Immature natural killer cell (primary cell): ENCODE data around the gene NRXN3. TPM values are rescaled to one million over a fixed set of nuclear protein-coding genes. Genes with fewer than 3 reads are reported as not detected.

ENCODE experiments used
- DNase-seq, 3 donors: peaks; one replicate each; pipeline ENCODE4 v3.0.0; 2022; ENCODE audit warnings: mixed read lengths in 1 of 3
- H3K27ac Mint-ChIP-seq, 6 donors: one replicate each; pipeline ENCODE4 v1.8.0; 2020; ENCODE audit warnings: mixed read lengths in 6 of 6, mild to moderate bottlenecking in 5 of 6, inconsistent platforms in 4 of 6, moderate library complexity in 3 of 6
- H3K27me3 Mint-ChIP-seq, 3 donors: one replicate each; pipeline ENCODE4 v1.8.0; 2020 to 2021; ENCODE audit warnings: low read depth in 3 of 3, mild to moderate bottlenecking in 3 of 3, mixed read lengths in 3 of 3, moderate library complexity in 3 of 3, inconsistent platforms in 1 of 3
- H3K36me3 Mint-ChIP-seq, 3 donors: one replicate each; pipeline ENCODE4 v1.8.0; 2020; ENCODE audit warnings: mixed read lengths in 3 of 3, inconsistent platforms in 2 of 3, mild to moderate bottlenecking in 2 of 3
- H3K4me1 Mint-ChIP-seq, 2 donors: one replicate each; pipeline ENCODE4 v1.8.0; 2020; ENCODE audit warnings: inconsistent platforms in 2 of 2, mild to moderate bottlenecking in 2 of 2, mixed read lengths in 2 of 2, moderate library complexity in 1 of 2
- H3K4me3 Mint-ChIP-seq, 5 donors: one replicate each; pipeline ENCODE4 v1.8.0; 2020; ENCODE audit warnings: mild to moderate bottlenecking in 5 of 5, mixed read lengths in 5 of 5, inconsistent platforms in 3 of 5, moderate library complexity in 3 of 5
- H3K9me3 Mint-ChIP-seq, 6 donors: one replicate each; pipeline ENCODE4 v1.8.0; 2020; ENCODE audit warnings: mild to moderate bottlenecking in 6 of 6, mixed read lengths in 6 of 6, inconsistent platforms in 4 of 6, moderate library complexity in 3 of 6
- polyA plus RNA-seq, 3 donors: library from polyadenylated mRNA; unstranded; fragments of 300-500 nt; fragmentation: Illumina TruSeq; gene quantifications; one replicate each; pipeline ENCODE4 v1.2.3, GENCODE V29; 2021

Gene NRXN3
- polyA plus RNA-seq, 3 donors from 2014 or later, result not detected

DNA sequence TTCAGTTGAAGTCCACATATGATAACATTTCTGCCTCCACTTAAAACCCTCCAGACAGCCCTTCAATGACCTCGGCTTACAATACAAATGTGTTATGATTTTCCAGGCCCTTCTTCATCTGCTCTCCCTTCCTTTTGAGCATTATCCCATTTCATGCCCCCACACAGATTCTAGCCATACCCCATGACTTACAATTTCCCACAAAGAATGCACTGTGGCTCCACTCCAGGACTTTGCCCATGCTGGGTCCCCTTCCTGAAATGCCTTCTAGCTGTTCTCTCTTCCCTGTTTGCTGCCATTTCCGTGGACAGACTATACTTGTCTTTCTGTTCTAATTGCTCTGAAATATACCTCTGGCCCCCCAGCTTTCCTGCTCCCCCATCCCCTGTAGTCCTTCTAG lies 1078.0 kb downstream of the NRXN3 start:
- DNase-seq, result no peak
- Mint-ChIP-seq H3K27ac (no peak overlapping the region), H3K4me1 (no peaks in the 10 kb centered on the region), H3K4me3 (no peak overlapping the region), H3K9me3 (peaks cover 5 to 23% (median 12%) of the 10 kb centered on the region in 6 donors), H3K36me3 (no peaks in the 10 kb centered on the region), H3K27me3 (peaks cover 0 to 2% (median 1%) of the 10 kb centered on the region in 3 donors)

DNA sequence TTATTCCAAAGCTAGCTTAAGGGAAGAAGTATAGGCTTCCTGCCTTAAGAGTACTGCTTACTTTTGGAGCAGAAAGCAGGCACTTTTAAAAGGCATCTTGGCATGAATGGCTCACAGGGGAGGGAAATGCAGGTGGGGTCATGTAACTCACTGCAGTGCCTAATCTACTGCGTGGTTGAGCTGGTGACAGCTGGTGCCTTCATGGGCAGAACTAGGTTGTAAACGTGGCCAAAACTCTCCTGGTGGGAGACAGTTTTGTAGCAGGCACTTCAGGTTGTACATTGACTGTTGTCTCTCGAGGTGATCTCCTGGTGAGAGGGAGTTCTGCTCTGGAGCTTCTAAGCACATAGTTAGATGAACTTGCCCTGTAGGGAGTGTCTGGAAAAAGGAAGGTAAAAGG lies 1078.6 kb downstream of the NRXN3 start:
- Mint-ChIP-seq H3K4me3 (no peak overlapping the region), H3K27ac (no peak overlapping the region), H3K4me1 (no peaks in the 10 kb centered on the region), H3K36me3 (no peaks in the 10 kb centered on the region), H3K27me3 (peaks cover 0 to 2% (median 1%) of the 10 kb centered on the region in 3 donors), H3K9me3 (peaks cover 5 to 23% (median 12%) of the 10 kb centered on the region in 6 donors)
- DNase-seq, result no peak

DNA sequence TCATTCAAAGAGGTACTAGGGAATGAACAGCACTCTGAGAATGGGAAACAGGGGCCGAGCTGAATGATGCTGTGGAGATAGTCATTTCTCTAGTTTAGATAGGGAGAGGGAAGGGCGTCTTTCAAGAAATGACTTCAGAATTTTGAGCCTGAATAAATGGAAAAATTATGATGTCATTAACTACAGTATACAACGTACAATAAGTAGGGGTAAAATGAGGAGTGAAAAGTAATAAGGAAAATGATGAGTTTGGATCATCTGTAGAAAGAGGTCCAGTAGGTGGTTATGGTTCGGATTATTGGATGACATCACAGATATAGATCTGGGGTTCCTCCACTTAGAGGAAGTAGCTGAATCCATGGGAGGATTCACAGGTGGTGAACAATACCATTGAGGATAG lies 1081.1 kb downstream of the NRXN3 start:
- H3K36me3 Mint-ChIP-seq, result peaks cover 0 to 5% (median 0%) of the 10 kb centered on the region in 3 donors
- no peaks in the 10 kb centered on the region for H3K4me1 Mint-ChIP-seq
- no peak for DNase-seq
- no peak overlapping the region for H3K4me3 Mint-ChIP-seq
- H3K27me3 Mint-ChIP-seq, result peaks cover 0 to 1% (median 0%) of the 10 kb centered on the region in 3 donors
- H3K9me3 Mint-ChIP-seq, result peaks cover 0 to 32% (median 15%) of the 10 kb centered on the region in 6 donors
- H3K27ac Mint-ChIP-seq, result no peak overlapping the region

DNA sequence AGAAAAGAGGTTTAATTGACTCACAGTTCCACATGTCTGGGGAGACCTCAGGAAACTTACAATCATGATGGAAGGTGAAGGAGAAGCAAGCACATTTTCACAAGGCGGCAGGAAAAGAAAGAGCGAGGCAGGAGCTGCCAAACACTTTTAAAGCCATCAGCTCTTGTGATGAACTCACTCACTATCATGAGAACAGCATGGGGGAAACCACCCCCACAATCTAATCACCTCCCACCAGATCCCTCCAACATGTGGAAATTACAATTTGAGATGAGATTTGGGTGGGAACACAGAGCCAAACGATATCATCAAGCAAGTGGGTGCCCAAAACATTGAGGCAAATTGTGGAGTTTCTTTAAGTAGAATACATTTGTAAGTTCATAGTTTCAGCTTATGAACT lies 1083.4 kb downstream of the NRXN3 start:
- Mint-ChIP-seq H3K27ac (no peak overlapping the region), H3K4me1 (no peaks in the 10 kb centered on the region), H3K27me3 (no peaks in the 10 kb centered on the region), H3K4me3 (no peak overlapping the region), H3K36me3 (peaks cover 0 to 6% (median 0%) of the 10 kb centered on the region in 3 donors), H3K9me3 (peaks cover 0 to 38% (median 14%) of the 10 kb centered on the region in 6 donors)
- no peak for DNase-seq

DNA sequence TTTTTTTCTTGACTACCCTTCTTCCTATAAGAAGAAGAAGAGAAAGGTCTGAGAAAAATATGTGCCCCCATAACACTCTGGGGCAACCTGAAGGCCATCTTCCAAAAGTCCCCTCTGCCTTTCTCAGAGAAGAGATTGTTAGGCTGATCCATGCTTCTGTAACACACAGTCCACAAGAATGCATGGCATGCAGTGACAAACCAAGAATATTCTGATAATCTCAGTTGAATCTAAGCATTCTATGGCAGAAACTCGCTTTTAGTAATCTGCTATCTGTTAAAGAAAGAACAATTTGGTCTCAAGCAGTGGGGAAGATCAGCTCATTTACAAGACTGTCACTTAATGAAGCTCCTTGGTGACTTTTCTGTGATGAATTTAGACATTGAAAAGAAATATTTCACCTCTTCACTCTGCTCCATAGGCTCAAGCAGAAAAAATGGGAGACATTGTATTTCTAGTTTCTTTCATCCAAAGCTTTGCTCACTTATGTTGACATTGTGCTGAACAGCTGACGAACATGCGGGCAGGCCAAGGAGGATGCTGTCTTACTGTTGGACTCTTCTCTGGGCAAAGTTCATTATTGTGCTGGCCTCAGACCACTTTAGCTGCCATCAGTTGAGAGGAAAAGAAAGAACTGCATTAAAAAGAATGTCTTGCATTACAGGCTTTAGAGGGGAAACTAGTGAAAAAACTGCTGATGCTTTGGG lies 1084.0 kb downstream of the NRXN3 start:
- Mint-ChIP-seq H3K27me3 (no peaks in the 10 kb centered on the region), H3K4me1 (no peaks in the 10 kb centered on the region), H3K4me3 (no peak overlapping the region), H3K27ac (no peak overlapping the region), H3K9me3 (peaks cover 0 to 38% (median 12%) of the 10 kb centered on the region in 6 donors), H3K36me3 (peaks cover 0 to 6% (median 0%) of the 10 kb centered on the region in 3 donors)
- no peak for DNase-seq

DNA sequence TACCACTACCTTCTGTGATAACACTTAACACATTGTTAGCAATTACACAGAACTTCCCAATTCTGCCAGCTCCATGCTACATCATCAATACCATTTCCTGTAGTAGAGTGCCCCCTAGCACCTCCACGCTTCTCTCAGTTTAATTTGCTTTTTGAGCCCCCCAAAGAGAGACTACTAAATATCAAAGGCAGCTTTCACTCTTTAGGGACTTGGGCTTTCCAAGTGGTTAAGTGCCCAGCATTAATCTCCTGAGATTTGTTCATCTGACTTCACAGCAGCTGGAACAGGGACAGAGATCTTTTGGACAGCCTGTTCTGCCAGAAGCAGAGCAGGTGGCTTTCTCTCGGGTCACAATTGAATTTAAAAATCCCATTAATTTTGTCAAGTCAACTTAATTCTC lies 1086.2 kb downstream of the NRXN3 start:
- H3K4me3 Mint-ChIP-seq, result no peak overlapping the region
- H3K27ac Mint-ChIP-seq, result no peak overlapping the region
- H3K36me3 Mint-ChIP-seq, result peaks cover 0 to 6% (median 0%) of the 10 kb centered on the region in 3 donors
- peaks cover 0 to 30% (median 12%) of the 10 kb centered on the region in 6 donors for H3K9me3 Mint-ChIP-seq
- no peaks in the 10 kb centered on the region for H3K27me3 Mint-ChIP-seq
- no peaks in the 10 kb centered on the region for H3K4me1 Mint-ChIP-seq
- no peak for DNase-seq

DNA sequence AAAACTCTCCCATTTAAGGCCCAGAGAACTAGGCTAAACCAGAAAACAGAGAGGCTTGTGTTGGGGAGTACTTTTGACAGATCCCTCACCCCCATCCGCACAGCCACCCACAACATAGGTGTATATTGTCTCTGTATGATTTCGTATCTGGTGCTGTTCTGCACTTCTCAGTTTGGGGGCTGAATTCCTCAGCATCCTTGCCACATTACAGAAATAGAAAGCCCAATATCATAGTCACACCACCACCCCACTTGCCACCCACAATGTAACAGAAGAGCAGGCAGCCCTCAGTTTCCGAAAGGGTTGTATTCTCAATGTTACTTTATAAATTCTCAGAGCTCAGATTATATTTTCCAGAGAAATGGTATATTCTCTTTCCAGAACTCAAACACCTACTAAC lies 1090.2 kb downstream of the NRXN3 start:
- no peaks in the 10 kb centered on the region for H3K4me1 Mint-ChIP-seq
- H3K27me3 Mint-ChIP-seq, result peaks cover 0 to 2% (median 2%) of the 10 kb centered on the region in 3 donors
- no peak overlapping the region for H3K4me3 Mint-ChIP-seq
- H3K36me3 Mint-ChIP-seq, result peaks cover 0 to 6% (median 0%) of the 10 kb centered on the region in 3 donors
- H3K27ac Mint-ChIP-seq, result no peak overlapping the region
- H3K9me3 Mint-ChIP-seq, result peaks cover 0 to 29% (median 7%) of the 10 kb centered on the region in 6 donors
- no peak for DNase-seq

DNA sequence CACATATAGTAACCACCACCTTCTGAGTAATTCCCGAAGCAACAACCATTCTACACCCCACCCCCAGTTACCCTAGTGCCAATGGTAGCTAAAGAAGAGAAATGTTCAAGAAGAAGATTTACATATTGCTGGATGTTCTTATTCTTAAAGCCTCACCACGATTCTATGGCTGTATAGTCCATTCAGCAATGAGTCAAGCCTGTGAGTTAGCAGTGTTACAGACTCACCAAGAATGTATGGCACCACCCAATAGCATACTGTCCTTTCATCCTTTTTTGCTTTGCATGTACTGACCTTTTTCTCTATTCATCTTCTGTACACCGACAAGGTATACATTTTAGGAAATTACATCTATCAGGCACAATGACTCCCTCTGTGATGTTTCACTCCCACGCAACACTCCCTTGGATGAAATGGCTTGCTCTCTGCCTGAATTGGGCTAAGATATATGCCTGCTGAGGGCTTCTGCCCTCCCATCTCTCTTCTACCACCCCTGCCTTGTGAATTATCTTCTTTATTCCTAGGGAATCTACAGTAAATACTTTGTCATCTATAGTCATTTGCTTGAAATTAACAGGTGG lies 1095.3 kb downstream of the NRXN3 start:
- Mint-ChIP-seq H3K27me3 (peaks cover 0 to 2% (median 2%) of the 10 kb centered on the region in 3 donors), H3K4me3 (no peak overlapping the region)

DNA sequence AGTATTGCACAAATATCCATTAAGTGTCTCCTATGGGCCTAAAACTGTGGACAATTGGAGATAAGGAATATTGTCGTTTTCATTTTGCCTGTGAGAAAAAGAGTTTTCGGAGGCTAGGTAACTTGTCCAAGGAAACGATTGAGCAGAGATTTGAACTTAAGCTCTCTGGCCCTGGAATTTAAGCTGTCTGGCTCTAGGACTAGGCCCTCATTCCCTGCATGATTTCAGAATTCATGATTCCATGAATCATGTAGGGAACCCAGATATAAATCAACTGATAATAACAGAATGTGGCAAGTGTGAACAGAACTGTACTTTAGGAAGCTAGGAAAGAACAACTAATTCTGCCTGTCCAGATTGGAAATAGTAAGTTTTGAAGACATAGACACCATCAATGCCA lies 1100.2 kb downstream of the NRXN3 start:
- Mint-ChIP-seq H3K4me3 (no peak overlapping the region), H3K9me3 (peaks cover 4 to 18% (median 8%) of the 10 kb centered on the region in 6 donors), H3K4me1 (no peaks in the 10 kb centered on the region), H3K27ac (no peak overlapping the region), H3K36me3 (peaks cover 0 to 3% (median 0%) of the 10 kb centered on the region in 3 donors), H3K27me3 (peaks cover 1 to 3% (median 2%) of the 10 kb centered on the region in 3 donors)
- no peak for DNase-seq

More for the DNA sequence above, 1095.3 kb downstream of the NRXN3 start:
- Mint-ChIP-seq H3K36me3 (peaks cover 0 to 3% (median 0%) of the 10 kb centered on the region in 3 donors), H3K4me1 (no peaks in the 10 kb centered on the region), H3K9me3 (peaks cover 0 to 18% (median 7%) of the 10 kb centered on the region in 6 donors), H3K27ac (no peak overlapping the region)
- DNase-seq, result no peak

DNA sequence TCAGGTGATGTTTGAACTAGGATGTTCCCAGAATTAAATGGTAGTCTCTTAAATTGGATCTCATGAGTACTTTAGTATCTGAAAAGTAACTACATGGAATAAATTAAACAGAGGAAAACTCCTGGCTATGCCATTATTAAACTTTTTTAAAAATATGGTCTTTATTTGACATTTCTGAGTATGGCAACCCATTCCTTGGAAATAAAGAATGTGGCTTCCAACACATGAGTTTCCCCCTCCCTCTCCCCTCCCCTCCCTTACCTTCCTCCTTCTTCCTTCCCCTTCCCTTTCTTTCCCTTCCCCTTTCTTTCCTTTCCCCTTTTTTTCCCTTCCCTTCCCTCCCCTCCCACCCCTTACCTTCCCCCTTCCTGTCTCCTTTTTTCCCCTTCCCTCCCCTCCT lies 1100.9 kb downstream of the NRXN3 start:
- peaks cover 4 to 14% (median 6%) of the 10 kb centered on the region in 6 donors for H3K9me3 Mint-ChIP-seq
- no peak overlapping the region for H3K4me3 Mint-ChIP-seq
- peaks cover 1 to 3% (median 2%) of the 10 kb centered on the region in 3 donors for H3K27me3 Mint-ChIP-seq
- H3K36me3 Mint-ChIP-seq, result no peaks in the 10 kb centered on the region
- no peak for DNase-seq
- H3K27ac Mint-ChIP-seq, result no peak overlapping the region
- H3K4me1 Mint-ChIP-seq, result no peaks in the 10 kb centered on the region

DNA sequence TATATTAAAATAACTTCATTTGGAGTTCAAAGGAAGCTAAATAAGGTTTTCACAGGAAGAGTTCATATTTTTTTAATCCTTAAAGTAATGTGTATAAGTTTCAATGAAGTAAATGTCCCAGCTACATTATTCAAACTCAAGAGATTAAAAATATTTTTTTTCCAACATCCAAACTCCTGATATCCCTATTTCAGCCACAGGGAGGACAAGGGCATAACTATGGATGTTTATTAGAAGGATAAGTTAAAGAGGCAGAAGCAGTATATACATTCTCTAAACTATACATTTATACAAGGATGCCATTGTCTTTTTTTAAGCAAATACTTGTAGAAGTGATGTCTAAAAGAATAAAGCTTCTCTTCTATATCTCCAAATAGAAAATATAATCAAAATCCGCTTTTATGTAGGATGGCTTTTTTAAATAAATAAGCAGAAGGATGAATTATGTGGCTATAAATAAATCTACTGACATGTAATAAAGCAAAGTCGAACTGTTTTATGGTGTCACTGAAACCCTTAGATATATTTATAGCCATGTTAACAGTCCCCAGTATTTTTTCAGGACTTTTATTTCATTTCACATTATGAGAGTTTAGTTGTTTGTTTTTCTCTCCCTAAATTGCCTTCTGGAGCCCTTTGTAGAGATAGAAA lies 1104.6 kb downstream of the NRXN3 start:
- Mint-ChIP-seq H3K36me3 (no peaks in the 10 kb centered on the region), H3K9me3 (peaks cover 7 to 22% (median 11%) of the 10 kb centered on the region in 6 donors), H3K4me1 (no peaks in the 10 kb centered on the region), H3K4me3 (no peak overlapping the region), H3K27me3 (peaks cover 3 to 6% (median 4%) of the 10 kb centered on the region in 3 donors), H3K27ac (no peak overlapping the region)
- DNase-seq, result no peak

DNA sequence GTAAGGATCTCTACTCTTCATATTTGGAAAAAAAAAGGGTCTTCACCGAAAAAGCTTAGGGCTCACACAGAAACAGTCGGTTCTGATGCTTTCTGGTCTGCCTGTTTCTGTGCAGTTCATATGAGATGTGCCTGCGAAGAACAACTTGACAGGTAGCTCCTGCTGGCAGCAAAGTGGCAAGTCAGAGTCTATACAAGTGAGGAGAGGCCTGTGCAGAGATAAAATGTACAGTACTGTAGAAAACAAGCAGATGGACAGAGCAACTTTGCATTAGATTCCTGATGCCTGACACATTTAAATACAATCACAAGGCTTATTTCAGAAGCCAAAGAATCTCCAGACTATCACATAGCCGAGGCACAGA lies 1105.1 kb downstream of the NRXN3 start:
- H3K27me3 Mint-ChIP-seq, result peaks cover 3 to 6% (median 4%) of the 10 kb centered on the region in 3 donors
- DNase-seq, result no peak
- peaks cover 7 to 24% (median 13%) of the 10 kb centered on the region in 6 donors for H3K9me3 Mint-ChIP-seq
- H3K4me1 Mint-ChIP-seq, result no peaks in the 10 kb centered on the region
- no peak overlapping the region for H3K27ac Mint-ChIP-seq
- H3K36me3 Mint-ChIP-seq, result peaks cover 0 to 3% (median 0%) of the 10 kb centered on the region in 3 donors
- no peak overlapping the region for H3K4me3 Mint-ChIP-seq

DNA sequence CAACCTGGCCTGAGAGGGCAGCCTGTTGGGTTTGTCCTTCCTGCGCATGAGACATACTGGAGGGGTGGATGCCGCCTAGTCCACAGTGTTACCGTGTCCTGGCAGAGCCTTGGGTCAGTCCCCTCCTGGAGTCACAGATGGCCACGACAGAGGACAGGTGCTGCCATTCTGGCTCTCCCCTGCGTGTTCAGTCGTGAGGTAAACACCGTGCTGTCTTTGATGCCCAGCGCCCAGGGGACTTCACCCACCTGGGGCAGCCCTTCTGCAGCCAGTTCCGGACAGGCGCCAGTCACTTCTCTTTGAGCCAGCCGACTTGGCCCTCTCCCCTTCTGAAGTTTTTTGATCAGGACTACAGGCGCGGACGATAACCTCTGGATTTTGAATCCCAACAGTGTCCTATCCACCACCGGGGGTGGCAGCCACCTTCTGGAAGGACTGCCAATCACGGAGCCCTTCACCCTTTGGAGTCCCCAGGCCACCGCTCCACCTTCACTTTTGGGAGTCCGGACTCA lies 1108.2 kb downstream of the NRXN3 start:
- Mint-ChIP-seq H3K27ac (no peak overlapping the region), H3K4me1 (no peaks in the 10 kb centered on the region), H3K27me3 (peaks cover 4 to 10% (median 7%) of the 10 kb centered on the region in 3 donors), H3K36me3 (peaks cover 0 to 6% (median 3%) of the 10 kb centered on the region in 3 donors), H3K9me3 (peaks cover 5 to 43% (median 14%) of the 10 kb centered on the region in 6 donors), H3K4me3 (no peak overlapping the region)
- no peak for DNase-seq
